ENCODE data around the gene CECR2.

DNA sequence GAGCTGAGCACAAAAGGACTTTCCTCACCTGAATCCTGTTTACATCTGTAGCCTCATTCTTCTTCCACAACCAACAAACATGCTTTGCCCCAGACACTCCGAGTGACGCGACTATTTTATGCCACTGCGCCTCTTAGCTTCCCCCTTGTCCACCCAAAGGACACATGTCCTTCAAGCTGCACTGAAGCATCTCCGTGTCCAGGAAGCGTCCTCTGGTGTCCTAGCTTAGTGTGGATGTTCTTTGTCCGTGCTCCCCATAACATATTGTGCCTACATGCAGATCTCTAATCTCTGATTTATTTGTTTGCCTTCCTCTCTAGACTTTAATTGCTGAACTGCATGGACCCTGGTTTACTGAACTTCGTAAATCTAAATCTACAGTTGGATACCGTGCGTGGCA is 20.1 kb upstream of the CECR2 start:
- TF ChIP-seq, protein P1, sequence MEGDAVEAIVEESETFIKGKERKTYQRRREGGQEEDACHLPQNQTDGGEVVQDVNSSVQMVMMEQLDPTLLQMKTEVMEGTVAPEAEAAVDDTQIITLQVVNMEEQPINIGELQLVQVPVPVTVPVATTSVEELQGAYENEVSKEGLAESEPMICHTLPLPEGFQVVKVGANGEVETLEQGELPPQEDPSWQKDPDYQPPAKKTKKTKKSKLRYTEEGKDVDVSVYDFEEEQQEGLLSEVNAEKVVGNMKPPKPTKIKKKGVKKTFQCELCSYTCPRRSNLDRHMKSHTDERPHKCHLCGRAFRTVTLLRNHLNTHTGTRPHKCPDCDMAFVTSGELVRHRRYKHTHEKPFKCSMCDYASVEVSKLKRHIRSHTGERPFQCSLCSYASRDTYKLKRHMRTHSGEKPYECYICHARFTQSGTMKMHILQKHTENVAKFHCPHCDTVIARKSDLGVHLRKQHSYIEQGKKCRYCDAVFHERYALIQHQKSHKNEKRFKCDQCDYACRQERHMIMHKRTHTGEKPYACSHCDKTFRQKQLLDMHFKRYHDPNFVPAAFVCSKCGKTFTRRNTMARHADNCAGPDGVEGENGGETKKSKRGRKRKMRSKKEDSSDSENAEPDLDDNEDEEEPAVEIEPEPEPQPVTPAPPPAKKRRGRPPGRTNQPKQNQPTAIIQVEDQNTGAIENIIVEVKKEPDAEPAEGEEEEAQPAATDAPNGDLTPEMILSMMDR (conservative IDR thresholded peaks at IDR 0.05; ENCODE audit: low read depth, low read length), result no peak
- TF ChIP-seq EZH2 (IDR thresholded peaks at IDR 0.05; ENCODE audit: low read length, unreplicated experiment) (no peak), EZH2phosphoT487 (IDR thresholded peaks at IDR 0.05; ENCODE audit: borderline replicate concordance, low read length) (no peak)
